CD8-positive, alpha-beta memory T cell (primary cell): Measurements from ENCODE around the gene CD74. TPM values are rescaled to one million over a fixed set of nuclear protein-coding genes. Genes with fewer than 3 reads are reported as not detected.

Experiments used
- CTCF ChIA-PET: fragments of 350-600 bp; sonication (Branson Sonifier 250); formaldehyde crosslinking; loops from one replicate; lab custom pipeline; 2021; ENCODE audit warnings: antibody characterized with exemption; lab: Charles Lee
- POLR2A ChIA-PET: fragments of 350-600 bp; sonication (Branson Sonifier 250); formaldehyde crosslinking; loops from one replicate; lab custom pipeline; 2021; ENCODE audit warnings: antibody characterized with exemption; lab: Charles Lee
- DNase-seq, 5 donors: peaks; one replicate each; pipeline versions ENCODE4 v3.0.0 to v3.0.0-alpha.2; 2020 to 2022; ENCODE audit warnings: mixed read lengths in 1 of 5
- H3K27ac ChIP-seq: one replicate; pipeline ENCODE4 v1.7.0; 2013; ENCODE audit warnings: low read depth, mild to moderate bottlenecking, low read length, moderate library complexity
- H3K27me3 ChIP-seq: 2 replicates; pipeline ENCODE4 v1.7.0; 2013; ENCODE audit warnings: low read length, mild to moderate bottlenecking; ENCODE audit not compliant: insufficient read depth, poor library complexity, severe bottlenecking
- H3K36me3 ChIP-seq: 2 replicates; pipeline ENCODE4 v1.7.0; 2013; ENCODE audit warnings: mild to moderate bottlenecking, low read length, moderate library complexity; ENCODE audit not compliant: insufficient read depth
- H3K4me1 ChIP-seq: 2 replicates; pipeline ENCODE4 v1.7.0; 2013; ENCODE audit warnings: mild to moderate bottlenecking, low read length, moderate library complexity; ENCODE audit not compliant: insufficient read depth
- H3K4me3 ChIP-seq: 2 replicates; pipeline ENCODE4 v1.7.0; 2013; ENCODE audit warnings: mild to moderate bottlenecking, low read length
- H3K9me3 ChIP-seq: 2 replicates; pipeline ENCODE4 v1.7.0; 2013; ENCODE audit warnings: mild to moderate bottlenecking, low read length
- H3K27ac Mint-ChIP-seq, 8 donors: one replicate each; pipeline ENCODE4 v1.8.0; 2020 to 2021; ENCODE audit warnings: mixed read lengths in 8 of 8, mild to moderate bottlenecking in 6 of 8, inconsistent platforms in 3 of 8, moderate library complexity in 3 of 8
- H3K27me3 Mint-ChIP-seq, 2 donors: one replicate each; pipeline ENCODE4 v1.8.0; 2020 to 2021; ENCODE audit warnings: mixed read lengths in 2 of 2, mild to moderate bottlenecking in 1 of 2, moderate library complexity in 1 of 2
- H3K36me3 Mint-ChIP-seq, 3 donors: one replicate each; pipeline ENCODE4 v1.8.0; 2020 to 2021; ENCODE audit warnings: mixed read lengths in 3 of 3, inconsistent platforms in 1 of 3, mild to moderate bottlenecking in 1 of 3
- H3K4me1 Mint-ChIP-seq, 3 donors: one replicate each; pipeline ENCODE4 v1.8.0; 2020 to 2021; ENCODE audit warnings: mixed read lengths in 3 of 3, inconsistent platforms in 1 of 3, mild to moderate bottlenecking in 1 of 3
- H3K4me3 Mint-ChIP-seq, 7 donors: one replicate each; pipeline ENCODE4 v1.8.0; 2020 to 2021; ENCODE audit warnings: mixed read lengths in 7 of 7, mild to moderate bottlenecking in 6 of 7, moderate library complexity in 4 of 7, inconsistent platforms in 2 of 7
- H3K9me3 Mint-ChIP-seq, 5 donors: one replicate each; pipeline ENCODE4 v1.8.0; 2020 to 2022; ENCODE audit warnings: mixed read lengths in 5 of 5, mild to moderate bottlenecking in 3 of 5, moderate library complexity in 2 of 5, inconsistent platforms in 1 of 5
- polyA plus RNA-seq: library from polyadenylated mRNA; unstranded; fragments of 300-500 nt; fragmentation: Illumina TruSeq; gene quantifications from one replicate; pipeline ENCODE4 v1.2.3, GENCODE V29; 2021
- total RNA-seq, 2 experiments: library from RNA; stranded (reverse); gene quantifications; one replicate each; pipeline ENCODE4 v1.2.3, GENCODE V29; 2021

Gene CD74
- total and polyA plus RNA-seq, 3 experiments from 2014 or later: 319 to 1,273 (median 324) TPM

DNA sequence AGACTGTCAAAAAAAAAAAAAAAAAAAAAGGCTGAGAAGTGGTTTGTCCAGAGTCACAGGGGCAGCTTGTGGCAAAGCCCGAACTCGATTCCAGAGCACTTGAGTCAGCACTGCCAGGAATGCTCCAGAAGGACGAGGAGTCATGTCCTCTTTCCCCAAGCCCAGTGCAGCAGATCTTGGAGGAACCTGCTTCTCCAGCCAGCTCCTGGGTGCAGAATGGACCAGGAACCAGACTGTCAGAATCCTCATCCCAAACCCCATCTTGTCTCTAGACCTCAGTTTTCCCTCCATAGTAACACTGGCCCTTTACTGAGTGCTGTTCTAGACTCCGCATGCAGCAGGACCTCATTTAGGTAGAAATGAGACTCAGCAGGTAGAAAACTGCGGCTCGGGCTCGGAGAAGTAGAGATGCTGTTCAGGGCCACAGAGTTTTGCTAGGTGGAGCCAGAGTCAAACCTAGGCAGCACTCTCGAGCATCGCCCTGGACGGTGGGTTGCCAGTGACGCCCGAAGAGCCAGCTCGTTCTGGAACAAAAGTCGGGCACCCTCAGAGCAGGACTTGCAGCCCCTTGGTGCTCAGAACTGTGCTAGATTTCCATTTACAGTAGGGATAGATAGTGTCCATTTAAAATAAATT lies 15.4 kb downstream of the CD74 start:
- H3K27me3 Mint-ChIP-seq: peaks cover 0 to 4% of the 10 kb centered on the region in 2 donors
- H3K36me3 Mint-ChIP-seq: peaks cover 7 to 88% (median 15%) of the 10 kb centered on the region in 3 donors
- H3K4me3 Mint-ChIP-seq: no peak overlapping the region
- H3K4me1 Mint-ChIP-seq: peaks cover 3 to 39% (median 6%) of the 10 kb centered on the region in 3 donors
- ChIA-PET POLR2A (interaction anchor here (0.6 kb wide), 1 partner anchor 13 kb away, joined by 3 read pairs; no protein-coding TSS in a partner anchor), CTCF (interaction anchor here (1.0 to 4.2 kb wide), 8 partner anchors 9 to 52 kb away, joined by 3 to 31 read pairs (median 7); partner anchors contain the start of genes CD74 and RPS14)
- Histone ChIP-seq H3K27me3 (no peaks in the 10 kb centered on the region), H3K4me3 (no peak overlapping the region), H3K4me1 (no peaks in the 10 kb centered on the region), H3K9me3 (no peaks in the 10 kb centered on the region), H3K27ac (no peak overlapping the region), H3K36me3 (peaks cover 67% of the 10 kb centered on the region)
- no peak for DNase-seq
- peak overlapping the region in 2 of 8 donors; percentile 23 to 26 for H3K27ac Mint-ChIP-seq
- no peaks in the 10 kb centered on the region for H3K9me3 Mint-ChIP-seq

DNA sequence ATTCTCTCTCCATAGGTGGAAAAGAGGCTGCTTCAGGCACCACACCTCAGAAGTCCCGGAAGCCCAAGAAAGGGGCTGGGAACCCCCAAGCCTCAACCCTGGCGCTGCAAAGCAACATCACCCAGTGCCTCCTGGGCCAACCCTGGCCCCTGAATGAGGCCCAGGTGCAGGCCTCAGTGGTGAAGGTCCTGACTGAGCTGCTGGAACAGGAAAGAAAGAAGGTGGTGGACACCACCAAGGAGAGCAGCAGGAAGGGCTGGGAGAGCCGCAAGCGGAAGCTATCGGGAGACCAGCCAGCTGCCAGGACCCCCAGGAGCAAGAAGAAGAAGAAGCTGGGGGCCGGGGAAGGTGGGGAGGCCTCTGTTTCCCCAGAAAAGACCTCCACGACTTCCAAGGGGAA lies 16.4 kb downstream of the CD74 start:
- POLR2A ChIA-PET: no interaction called here
- H3K9me3 ChIP-seq: no peaks in the 10 kb centered on the region
- H3K27ac Mint-ChIP-seq: peak overlapping the region in 6 of 8 donors; percentile 6 to 89 (median 72)
- CTCF ChIA-PET: interaction anchor here (1.0 to 3.4 kb wide), 3 partner anchors 9 to 40 kb away, joined by 3 to 13 read pairs (median 3); no protein-coding TSS in a partner anchor
- no peak for DNase-seq
- H3K27ac ChIP-seq: no peak overlapping the region
- H3K4me1 Mint-ChIP-seq: peaks cover 2 to 33% (median 3%) of the 10 kb centered on the region in 3 donors
- H3K36me3 ChIP-seq: peaks cover 65% of the 10 kb centered on the region
- H3K27me3 ChIP-seq: no peaks in the 10 kb centered on the region
- H3K4me3 Mint-ChIP-seq: no peak overlapping the region
- no peaks in the 10 kb centered on the region for H3K4me1 ChIP-seq
- peaks cover 2 to 88% (median 13%) of the 10 kb centered on the region in 3 donors for H3K36me3 Mint-ChIP-seq
- H3K9me3 Mint-ChIP-seq: no peaks in the 10 kb centered on the region
- peaks cover 0 to 4% of the 10 kb centered on the region in 2 donors for H3K27me3 Mint-ChIP-seq
- no peak overlapping the region for H3K4me3 ChIP-seq

- no peak for DNase-seq
- Mint-ChIP-seq H3K4me1 (peaks cover 0 to 26% (median 0%) of the 10 kb centered on the region in 3 donors), H3K27ac (peak overlapping the region in 6 of 8 donors; percentile 18 to 84 (median 60)), H3K36me3 (peaks cover 0 to 89% (median 13%) of the 10 kb centered on the region in 3 donors), H3K27me3 (peaks cover 0 to 4% of the 10 kb centered on the region in 2 donors), H3K9me3 (no peaks in the 10 kb centered on the region), H3K4me3 (no peak overlapping the region)
- ChIA-PET POLR2A (interaction anchor here (0.7 kb wide), 1 partner anchor 30 kb away, joined by 4 read pairs; no protein-coding TSS in a partner anchor), CTCF (interaction anchor here (1.0 to 3.4 kb wide), 3 partner anchors 11 to 40 kb away, joined by 3 to 13 read pairs (median 4); partner anchors contain the start of gene CD74)
- no peaks in the 10 kb centered on the region for H3K4me1 ChIP-seq
- H3K36me3 ChIP-seq: peaks cover 65% of the 10 kb centered on the region
- no peak overlapping the region for H3K4me3 ChIP-seq
- no peaks in the 10 kb centered on the region for H3K9me3 ChIP-seq
- H3K27ac ChIP-seq: no peak overlapping the region
- no peaks in the 10 kb centered on the region for H3K27me3 ChIP-seq
Observed at GRCh38 chr5:150395688-150395975, 17.1 kb downstream of the CD74 start.

- ChIA-PET POLR2A (interaction anchor here (0.7 kb wide), 1 partner anchor 31 kb away, joined by 4 read pairs; no protein-coding TSS in a partner anchor), CTCF (interaction anchor here (1.0 to 3.4 kb wide), 3 partner anchors 12 to 41 kb away, joined by 3 to 13 read pairs (median 4); partner anchors contain the start of gene CD74)
- H3K4me3 Mint-ChIP-seq: no peak overlapping the region
- Histone ChIP-seq H3K27me3 (no peaks in the 10 kb centered on the region), H3K4me3 (no peak overlapping the region), H3K27ac (no peak overlapping the region), H3K9me3 (no peaks in the 10 kb centered on the region), H3K36me3 (peaks cover 63% of the 10 kb centered on the region), H3K4me1 (no peaks in the 10 kb centered on the region)
- H3K27me3 Mint-ChIP-seq: peaks cover 0 to 4% of the 10 kb centered on the region in 2 donors
- H3K4me1 Mint-ChIP-seq: peaks cover 0 to 21% (median 0%) of the 10 kb centered on the region in 3 donors
- DNase-seq: no peak
- no peaks in the 10 kb centered on the region for H3K9me3 Mint-ChIP-seq
- H3K27ac Mint-ChIP-seq: peak overlapping the region in 5 of 8 donors; percentile 5 to 84 (median 55)
- H3K36me3 Mint-ChIP-seq: peaks cover 0 to 89% (median 10%) of the 10 kb centered on the region in 3 donors
Observed at GRCh38 chr5:150394912-150395687, 17.6 kb downstream of the CD74 start.

DNA sequence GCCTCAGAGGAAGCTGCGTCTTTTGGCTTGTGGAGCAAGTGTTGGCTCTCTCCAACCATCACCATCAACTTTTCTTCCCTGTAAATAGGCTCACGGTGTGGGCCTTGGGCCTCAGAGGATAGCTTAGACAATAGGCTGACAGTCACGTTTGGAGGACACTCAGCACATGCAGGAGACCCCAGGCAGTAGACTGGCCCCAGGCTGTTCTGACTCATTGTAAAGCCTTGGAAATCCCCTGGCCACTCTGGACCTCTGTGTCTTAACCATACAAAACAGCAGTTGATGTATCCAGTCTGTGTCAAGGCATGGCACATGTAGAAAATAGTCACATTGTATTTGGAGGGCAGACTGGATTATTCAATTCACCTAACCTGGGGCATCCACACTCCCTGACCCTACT lies 18.6 kb downstream of the CD74 start:
- no peaks in the 10 kb centered on the region for H3K27me3 Mint-ChIP-seq
- H3K27me3 ChIP-seq: no peaks in the 10 kb centered on the region
- H3K27ac ChIP-seq: no peak overlapping the region
- peaks cover 0 to 11% (median 0%) of the 10 kb centered on the region in 3 donors for H3K4me1 Mint-ChIP-seq
- peak overlapping the region in 3 of 8 donors; percentile 17 to 57 (median 20) for H3K27ac Mint-ChIP-seq
- no peak for DNase-seq
- H3K36me3 ChIP-seq: peaks cover 64% of the 10 kb centered on the region
- H3K4me3 Mint-ChIP-seq: no peak overlapping the region
- no peaks in the 10 kb centered on the region for H3K9me3 Mint-ChIP-seq
- CTCF ChIA-PET: no interaction called here
- POLR2A ChIA-PET: no interaction called here
- no peaks in the 10 kb centered on the region for H3K9me3 ChIP-seq
- peaks cover 0 to 89% (median 11%) of the 10 kb centered on the region in 3 donors for H3K36me3 Mint-ChIP-seq
- H3K4me1 ChIP-seq: no peaks in the 10 kb centered on the region
- H3K4me3 ChIP-seq: no peak overlapping the region

- Histone ChIP-seq H3K36me3 (peaks cover 58% of the 10 kb centered on the region), H3K27ac (no peak overlapping the region), H3K27me3 (no peaks in the 10 kb centered on the region), H3K4me3 (no peak overlapping the region), H3K9me3 (no peaks in the 10 kb centered on the region), H3K4me1 (no peaks in the 10 kb centered on the region)
- peaks cover 0 to 89% (median 12%) of the 10 kb centered on the region in 3 donors for H3K36me3 Mint-ChIP-seq
- no peaks in the 10 kb centered on the region for H3K27me3 Mint-ChIP-seq
- no peak overlapping the region for H3K4me3 Mint-ChIP-seq
- no peak for DNase-seq
- H3K4me1 Mint-ChIP-seq: peaks cover 0 to 2% (median 0%) of the 10 kb centered on the region in 3 donors
- ChIA-PET CTCF (no interaction called here), POLR2A (no interaction called here)
- H3K27ac Mint-ChIP-seq: peak overlapping the region in 6 of 8 donors; percentile 17 to 94 (median 75)
- no peaks in the 10 kb centered on the region for H3K9me3 Mint-ChIP-seq
Observed at GRCh38 chr5:150393096-150393645, 19.5 kb downstream of the CD74 start.

- H3K36me3 Mint-ChIP-seq: peaks cover 0 to 92% (median 12%) of the 10 kb centered on the region in 3 donors
- H3K27me3 ChIP-seq: no peaks in the 10 kb centered on the region
- peaks cover 62% of the 10 kb centered on the region for H3K36me3 ChIP-seq
- no peaks in the 10 kb centered on the region for H3K4me1 Mint-ChIP-seq
- H3K9me3 Mint-ChIP-seq: no peaks in the 10 kb centered on the region
- H3K27me3 Mint-ChIP-seq: no peaks in the 10 kb centered on the region
- H3K4me3 ChIP-seq: no peak overlapping the region
- no peak for DNase-seq
- POLR2A ChIA-PET: no interaction called here
- no peaks in the 10 kb centered on the region for H3K9me3 ChIP-seq
- H3K4me1 ChIP-seq: no peaks in the 10 kb centered on the region
- no peak overlapping the region for H3K4me3 Mint-ChIP-seq
- H3K27ac ChIP-seq: no peak overlapping the region
- peak overlapping the region in 4 of 8 donors; percentile 17 to 91 (median 46) for H3K27ac Mint-ChIP-seq
- CTCF ChIA-PET: no interaction called here
Observed at GRCh38 chr5:150392680-150393079, 20.0 kb downstream of the CD74 start.
